ENCODE results near the gene HNRNPA3. TPM values are rescaled to one million over a fixed set of nuclear protein-coding genes. Genes with fewer than 3 reads are reported as not detected.
A peak's percentile ranks its signal among the peaks of the same experiment; 100 is the strongest.
"Not testable (repeated sequence)": the region's sequence is repeated elsewhere in the genome, so short reads cannot be mapped to it uniquely, and the experiment has no call there.

The HNRNPA3 gene
- total RNA-seq, 1 experiment from 2014 or later, result 290 TPM

DNA sequence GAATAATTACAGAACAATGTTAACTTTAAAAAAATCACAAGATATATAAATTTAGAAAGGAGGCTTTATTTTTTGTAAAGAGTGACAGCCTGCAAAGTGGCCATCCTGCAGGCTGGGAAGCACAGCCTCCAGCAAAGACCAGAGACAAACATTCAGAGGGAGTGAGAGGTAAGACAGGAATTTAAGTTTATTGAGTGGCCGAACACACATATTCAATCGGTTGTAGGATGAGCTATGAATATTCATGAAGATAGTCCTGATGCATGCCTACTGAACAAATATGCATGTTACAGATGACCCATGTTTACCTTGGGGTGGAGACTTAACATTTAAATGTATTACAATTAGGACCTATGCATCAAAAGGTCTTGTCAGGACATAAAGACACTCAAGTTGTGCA, 33.4 kb upstream of the HNRNPA3 start:
- Histone ChIP-seq H3K27ac (no peak overlapping the region), H3F3A (ENCODE audit: insufficient read depth, low read depth) (no peaks in the 10 kb centered on the region), H3K9me3 (ENCODE audit: insufficient read depth, low read depth) (no peaks in the 10 kb centered on the region), H3K79me2 (ENCODE audit: low read depth) (no peaks in the 10 kb centered on the region), H3K36me3 (ENCODE audit: low read depth) (no peaks in the 10 kb centered on the region), H3K27me3 (ENCODE audit: insufficient read depth, low read depth) (no peaks in the 10 kb centered on the region), H3K4me2 (no peak overlapping the region), H2AFZ (no peak overlapping the region), H4K20me1 (ENCODE audit: insufficient read depth) (no peaks in the 10 kb centered on the region), H3K9me2 (ENCODE audit: insufficient read depth) (no peaks in the 10 kb centered on the region), H3K4me3 (no peak overlapping the region), H3K4me1 (replicated peaks; ENCODE audit: insufficient read depth) (peaks cover 15% of the 10 kb centered on the region)
- no peak for TF ChIP-seq EZH2 (IDR thresholded peaks at IDR 0.05; ENCODE audit: low read depth)
- TF ChIP-seq, protein P1, sequence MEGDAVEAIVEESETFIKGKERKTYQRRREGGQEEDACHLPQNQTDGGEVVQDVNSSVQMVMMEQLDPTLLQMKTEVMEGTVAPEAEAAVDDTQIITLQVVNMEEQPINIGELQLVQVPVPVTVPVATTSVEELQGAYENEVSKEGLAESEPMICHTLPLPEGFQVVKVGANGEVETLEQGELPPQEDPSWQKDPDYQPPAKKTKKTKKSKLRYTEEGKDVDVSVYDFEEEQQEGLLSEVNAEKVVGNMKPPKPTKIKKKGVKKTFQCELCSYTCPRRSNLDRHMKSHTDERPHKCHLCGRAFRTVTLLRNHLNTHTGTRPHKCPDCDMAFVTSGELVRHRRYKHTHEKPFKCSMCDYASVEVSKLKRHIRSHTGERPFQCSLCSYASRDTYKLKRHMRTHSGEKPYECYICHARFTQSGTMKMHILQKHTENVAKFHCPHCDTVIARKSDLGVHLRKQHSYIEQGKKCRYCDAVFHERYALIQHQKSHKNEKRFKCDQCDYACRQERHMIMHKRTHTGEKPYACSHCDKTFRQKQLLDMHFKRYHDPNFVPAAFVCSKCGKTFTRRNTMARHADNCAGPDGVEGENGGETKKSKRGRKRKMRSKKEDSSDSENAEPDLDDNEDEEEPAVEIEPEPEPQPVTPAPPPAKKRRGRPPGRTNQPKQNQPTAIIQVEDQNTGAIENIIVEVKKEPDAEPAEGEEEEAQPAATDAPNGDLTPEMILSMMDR (conservative IDR thresholded peaks at IDR 0.05), result no peak
- no peak for DNase-seq
- CTCF ChIA-PET, result no interaction called here
- intact Hi-C loops (cut with micrococcal nuclease; ENCODE audit: unreplicated experiment), result no loop called here
- no TSS peak for BruUV-seq (replicated peaks)
- POLR2A ChIA-PET (ENCODE audit: unreplicated experiment), result interaction anchor here (0.7 kb wide), 1 partner anchor 85 kb away, joined by 3 read pairs; the partner anchor contains the start of gene NFE2L2

DNA sequence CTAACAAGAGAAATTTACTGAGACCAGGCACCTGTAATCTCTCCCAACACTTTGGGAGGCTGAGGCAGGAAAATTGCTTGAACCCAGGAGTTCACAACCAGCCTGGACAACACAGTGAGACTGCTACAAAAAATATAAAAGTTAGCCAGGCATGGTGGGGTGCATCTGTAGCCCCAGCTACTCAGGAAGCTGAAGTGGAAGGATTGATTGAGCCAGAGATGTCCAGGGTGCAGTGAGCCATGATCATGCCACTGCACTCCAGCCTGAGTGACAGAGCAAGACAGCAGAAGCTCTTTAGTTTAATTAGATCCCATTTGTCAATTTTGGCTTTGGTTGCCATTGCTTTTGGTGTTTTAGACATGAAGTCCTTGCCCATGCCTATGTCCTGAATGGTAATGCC, 32.9 kb upstream of the HNRNPA3 start:
- H3K27ac ChIP-seq; H3K4me3 ChIP-seq; H3K27me3 ChIP-seq (ENCODE audit: insufficient read depth, low read depth); H3F3A ChIP-seq (ENCODE audit: insufficient read depth, low read depth); H4K20me1 ChIP-seq (ENCODE audit: insufficient read depth); H2AFZ ChIP-seq; DNase-seq; H3K79me2 ChIP-seq (ENCODE audit: low read depth); BruUV-seq (replicated peaks); intact Hi-C loops (cut with micrococcal nuclease; ENCODE audit: unreplicated experiment); CTCF ChIA-PET; H3K4me2 ChIP-seq; H3K9me2 ChIP-seq (ENCODE audit: insufficient read depth); POLR2A ChIA-PET (ENCODE audit: unreplicated experiment); H3K36me3 ChIP-seq (ENCODE audit: low read depth); H3K9me3 ChIP-seq (ENCODE audit: insufficient read depth, low read depth): not testable (repeated sequence)
- peaks cover 15% of the 10 kb centered on the region for H3K4me1 ChIP-seq (replicated peaks; ENCODE audit: insufficient read depth)

DNA sequence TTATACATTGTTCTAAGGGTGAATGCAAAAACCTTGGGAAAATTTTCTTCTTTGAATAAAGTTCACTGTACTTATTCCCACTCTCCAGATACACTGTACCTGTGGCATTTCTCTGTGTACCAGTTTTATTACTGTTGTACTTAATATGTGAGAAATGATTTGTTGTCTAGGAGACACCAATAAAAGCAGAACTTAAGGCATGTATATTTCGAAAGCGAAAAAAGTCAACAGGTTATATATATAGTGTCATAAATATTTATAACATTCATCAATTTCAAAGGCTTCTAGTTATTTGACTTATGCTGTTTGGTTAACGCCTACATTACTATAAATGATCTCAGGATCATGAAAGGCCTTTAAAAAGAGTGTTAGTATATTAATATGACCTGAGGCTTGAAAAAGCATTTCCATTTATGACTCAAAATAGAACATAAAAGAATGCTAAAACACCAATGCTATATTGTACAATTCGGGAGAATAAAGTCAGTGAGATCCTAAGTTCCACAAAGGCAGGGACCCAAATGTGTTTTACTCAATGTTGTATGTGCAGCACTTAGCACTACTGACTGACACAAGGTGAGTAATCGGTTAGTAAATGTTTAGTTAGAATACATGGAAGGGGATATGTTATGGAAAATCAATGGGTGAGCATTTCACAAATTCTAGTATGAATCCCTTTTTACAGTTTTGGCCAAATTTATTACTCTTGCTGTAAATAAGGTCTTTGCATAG, 32.2 kb upstream of the HNRNPA3 start:
- ChIA-PET POLR2A (ENCODE audit: unreplicated experiment) (no interaction called here), CTCF (no interaction called here)
- H3K9me2 ChIP-seq (ENCODE audit: insufficient read depth), result no peaks in the 10 kb centered on the region
- peak in 1 of 2 experiments; percentile 54 for DNase-seq
- H3K79me2 ChIP-seq (ENCODE audit: low read depth), result no peaks in the 10 kb centered on the region
- H4K20me1 ChIP-seq (ENCODE audit: insufficient read depth), result no peaks in the 10 kb centered on the region
- TF ChIP-seq EZH2 (IDR thresholded peaks at IDR 0.05; ENCODE audit: low read depth), result no peak
- TF ChIP-seq, protein P1 (conservative IDR thresholded peaks at IDR 0.05), result no peak
- intact Hi-C loops (cut with micrococcal nuclease; ENCODE audit: unreplicated experiment), result no loop called here
- H3K4me2 ChIP-seq, result no peak overlapping the region
- H3K27me3 ChIP-seq (ENCODE audit: insufficient read depth, low read depth), result no peaks in the 10 kb centered on the region
- H3K27ac ChIP-seq, result no peak overlapping the region
- H3K4me3 ChIP-seq, result no peak overlapping the region
- BruUV-seq (replicated peaks), result no TSS peak
- peaks cover 15% of the 10 kb centered on the region for H3K4me1 ChIP-seq (replicated peaks; ENCODE audit: insufficient read depth)
- no peak overlapping the region for H2AFZ ChIP-seq
- no peaks in the 10 kb centered on the region for H3K9me3 ChIP-seq (ENCODE audit: insufficient read depth, low read depth)
- no peaks in the 10 kb centered on the region for H3F3A ChIP-seq (ENCODE audit: insufficient read depth, low read depth)
- no peaks in the 10 kb centered on the region for H3K36me3 ChIP-seq (ENCODE audit: low read depth)

DNA sequence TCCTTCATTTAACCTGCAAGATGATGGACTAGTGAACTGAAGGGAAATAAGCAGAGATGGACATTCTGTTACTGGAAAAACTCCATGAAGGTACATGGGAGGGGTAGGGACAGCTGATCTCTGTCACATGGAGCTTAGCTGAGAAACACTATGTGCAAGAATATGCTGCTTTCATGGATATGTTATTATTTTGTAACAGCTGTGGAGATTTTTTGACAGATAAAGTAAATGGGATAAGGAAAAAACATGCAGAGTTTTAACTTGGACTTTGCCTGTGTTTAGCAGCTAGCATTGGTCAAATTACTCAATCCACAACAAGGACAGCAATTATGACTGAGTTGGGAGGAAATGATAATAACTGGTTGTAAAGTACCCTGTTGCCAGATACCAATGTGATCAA, 28.7 kb upstream of the HNRNPA3 start:
- Histone ChIP-seq H3K9me2 (ENCODE audit: insufficient read depth) (no peaks in the 10 kb centered on the region; the same call in 1 of the 2 replicates), H4K20me1 (ENCODE audit: insufficient read depth) (no peaks in the 10 kb centered on the region), H3F3A (ENCODE audit: insufficient read depth, low read depth) (peaks cover 18% of the 10 kb centered on the region; the same call in 1 of the 2 replicates), H3K4me2 (no peak overlapping the region), H3K36me3 (ENCODE audit: low read depth) (no peaks in the 10 kb centered on the region), H3K4me1 (replicated peaks; ENCODE audit: insufficient read depth) (peaks cover 21% of the 10 kb centered on the region), H3K4me3 (no peak overlapping the region), H3K27ac (no peak overlapping the region), H3K9me3 (ENCODE audit: insufficient read depth, low read depth) (no peaks in the 10 kb centered on the region), H2AFZ (no peak overlapping the region), H3K27me3 (ENCODE audit: insufficient read depth, low read depth) (no peaks in the 10 kb centered on the region), H3K79me2 (ENCODE audit: low read depth) (no peaks in the 10 kb centered on the region)
- POLR2A ChIA-PET (ENCODE audit: unreplicated experiment), result no interaction called here
- no peak for DNase-seq
- BruUV-seq (replicated peaks), result no TSS peak
- CTCF ChIA-PET, result interaction anchor here (0.6 kb wide), 1 partner anchor 15 kb away, joined by 3 read pairs; no protein-coding TSS in a partner anchor
- TF ChIP-seq EZH2 (IDR thresholded peaks at IDR 0.05; ENCODE audit: low read depth), result no peak
- TF ChIP-seq, protein P1 (conservative IDR thresholded peaks at IDR 0.05), result no peak
- intact Hi-C loops (cut with micrococcal nuclease; ENCODE audit: unreplicated experiment), result no loop called here

All from PC-9 (cell line).